OCI-LY7 (cell line): Measurements from ENCODE around the gene ZNF462.

ENCODE experiments used
- EZH2phosphoT487 ChIP-seq: fragments of 200-600 bp; sonication (generic); IDR thresholded peaks from 2 replicates; pipeline ENCODE4 v1.6.1; 2018; ENCODE audit warnings: low read depth, borderline replicate concordance, mild to moderate bottlenecking, mixed run types, antibody characterized with exemption, low read length, moderate library complexity, mixed read lengths
- TF ChIP-seq, protein P1 (sequence below): fragments of 200-600 bp; sonication (generic); conservative IDR thresholded peaks from 2 replicates; pipeline ENCODE4 v1.5.1; 2014; ENCODE audit warnings: mild to moderate bottlenecking, antibody characterized with exemption, low read length, moderate library complexity, mixed read lengths

DNA sequence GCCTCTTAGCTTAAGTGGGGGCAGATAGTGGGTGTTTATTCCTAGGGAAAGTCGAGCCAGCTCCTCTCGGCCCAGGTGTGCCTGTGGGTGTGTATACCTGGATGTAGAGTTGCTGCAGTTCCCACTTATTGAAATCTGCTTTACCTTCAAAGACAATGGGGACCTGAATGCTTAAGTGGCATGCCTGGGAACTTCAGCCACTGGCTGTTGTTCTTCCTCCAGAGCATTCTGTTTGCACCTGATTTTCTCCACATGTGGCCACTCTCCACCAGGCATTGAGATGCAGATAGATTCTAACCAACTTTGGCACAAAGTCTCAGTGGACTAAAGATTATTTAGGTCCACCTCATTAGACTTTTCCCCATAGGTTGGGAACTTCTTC lies 186.8 kb downstream of the ZNF462 start:
- TF ChIP-seq, protein P1, sequence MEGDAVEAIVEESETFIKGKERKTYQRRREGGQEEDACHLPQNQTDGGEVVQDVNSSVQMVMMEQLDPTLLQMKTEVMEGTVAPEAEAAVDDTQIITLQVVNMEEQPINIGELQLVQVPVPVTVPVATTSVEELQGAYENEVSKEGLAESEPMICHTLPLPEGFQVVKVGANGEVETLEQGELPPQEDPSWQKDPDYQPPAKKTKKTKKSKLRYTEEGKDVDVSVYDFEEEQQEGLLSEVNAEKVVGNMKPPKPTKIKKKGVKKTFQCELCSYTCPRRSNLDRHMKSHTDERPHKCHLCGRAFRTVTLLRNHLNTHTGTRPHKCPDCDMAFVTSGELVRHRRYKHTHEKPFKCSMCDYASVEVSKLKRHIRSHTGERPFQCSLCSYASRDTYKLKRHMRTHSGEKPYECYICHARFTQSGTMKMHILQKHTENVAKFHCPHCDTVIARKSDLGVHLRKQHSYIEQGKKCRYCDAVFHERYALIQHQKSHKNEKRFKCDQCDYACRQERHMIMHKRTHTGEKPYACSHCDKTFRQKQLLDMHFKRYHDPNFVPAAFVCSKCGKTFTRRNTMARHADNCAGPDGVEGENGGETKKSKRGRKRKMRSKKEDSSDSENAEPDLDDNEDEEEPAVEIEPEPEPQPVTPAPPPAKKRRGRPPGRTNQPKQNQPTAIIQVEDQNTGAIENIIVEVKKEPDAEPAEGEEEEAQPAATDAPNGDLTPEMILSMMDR = no peak
- TF ChIP-seq EZH2phosphoT487 = no peak
